Suprapubic skin (tissue), 4 donors: Measurements from ENCODE around the gene IRX5. TPM values are rescaled to one million over a fixed set of nuclear protein-coding genes. Genes with fewer than 3 reads are reported as not detected.

Experiments used
- DNase-seq, 2 donors: peaks; one replicate each; pipeline ENCODE4 v3.0.0-alpha.2; 2019; ENCODE audit warnings: low spot score in 2 of 2
- H3K27ac ChIP-seq: fragments of 200-600 bp; sonication (generic); one replicate; pipeline ENCODE4 v1.5.1; 2019
- H3K27me3 ChIP-seq: fragments of 200-600 bp; sonication (generic); one replicate; pipeline ENCODE4 v1.5.1; 2019
- H3K36me3 ChIP-seq: fragments of 200-600 bp; sonication (generic); one replicate; pipeline ENCODE4 v1.5.1; 2019
- H3K4me1 ChIP-seq: fragments of 200-600 bp; sonication (generic); one replicate; pipeline ENCODE4 v1.5.1; 2019
- H3K4me3 ChIP-seq: fragments of 200-600 bp; sonication (generic); one replicate; pipeline ENCODE4 v1.5.1; 2019; ENCODE audit warnings: mild to moderate bottlenecking
- H3K9me3 ChIP-seq: fragments of 200-600 bp; sonication (generic); one replicate; pipeline ENCODE4 v1.5.1; 2019
- EP300 ChIP-seq: sonication (generic); formaldehyde crosslinking; IDR thresholded peaks from one replicate; pipeline ENCODE4 v1.6.1; 2017; ENCODE audit warnings: antibody characterized with exemption
- POLR2A ChIP-seq, 2 donors: fragments of 450-650 bp; IDR thresholded peaks; one replicate each; pipeline ENCODE4 v1.6.1; 2017; ENCODE audit warnings: antibody characterized with exemption in 2 of 2, mild to moderate bottlenecking in 2 of 2, moderate library complexity in 2 of 2
- POLR2AphosphoS5 ChIP-seq, 3 donors: sonication (generic); formaldehyde crosslinking; IDR thresholded peaks; one replicate each; pipeline ENCODE4 v1.6.1; 2017; ENCODE audit warnings: antibody characterized with exemption in 3 of 3
- WGBS: methylation state at CpG from one replicate; pipeline ENCODE4 v1.1.5; 2018; 5-methylcytosine and 5-hydroxymethylcytosine counted together
- total RNA-seq, 4 donors: library from RNA; depleted of rRNA; stranded (reverse); fragments of >200 nt; gene quantifications; one replicate each; pipeline ENCODE4 v1.1.0, GENCODE V29; 2016
- TF ChIP-seq, protein P1 (sequence below), 2 donors: fragments of 200-600 bp in 1 of 2; fragments of 450-650 bp in 1 of 2; sonication (generic) in 1 of 2; IDR thresholded peaks; one replicate each; pipeline ENCODE4 v1.5.1; 2016 to 2019; ENCODE audit warnings: antibody characterized with exemption in 2 of 2, mild to moderate bottlenecking in 1 of 2, moderate library complexity in 1 of 2

Gene IRX5
- total RNA-seq, 4 donors from 2014 or later: 41.3 to 64.8 (median 51.6) TPM

GRCh38 chr16:54952195-54952594 is 21.5 kb downstream of the IRX5 start:
- 66% methylated on average over 4 of the region's 4 CpGs for WGBS
- DNase-seq: no peak
- no peaks in the 10 kb centered on the region for H3K9me3 ChIP-seq
- H3K27me3 ChIP-seq: no peaks in the 10 kb centered on the region
- no peak overlapping the region for H3K27ac ChIP-seq
- H3K36me3 ChIP-seq: no peaks in the 10 kb centered on the region
- H3K4me1 ChIP-seq: peaks cover 8% of the 10 kb centered on the region
- no peak overlapping the region for H3K4me3 ChIP-seq
- TF ChIP-seq POLR2AphosphoS5 (IDR thresholded peaks at IDR 0.05): no peak
- no peak for TF ChIP-seq EP300
- TF ChIP-seq, protein P1, sequence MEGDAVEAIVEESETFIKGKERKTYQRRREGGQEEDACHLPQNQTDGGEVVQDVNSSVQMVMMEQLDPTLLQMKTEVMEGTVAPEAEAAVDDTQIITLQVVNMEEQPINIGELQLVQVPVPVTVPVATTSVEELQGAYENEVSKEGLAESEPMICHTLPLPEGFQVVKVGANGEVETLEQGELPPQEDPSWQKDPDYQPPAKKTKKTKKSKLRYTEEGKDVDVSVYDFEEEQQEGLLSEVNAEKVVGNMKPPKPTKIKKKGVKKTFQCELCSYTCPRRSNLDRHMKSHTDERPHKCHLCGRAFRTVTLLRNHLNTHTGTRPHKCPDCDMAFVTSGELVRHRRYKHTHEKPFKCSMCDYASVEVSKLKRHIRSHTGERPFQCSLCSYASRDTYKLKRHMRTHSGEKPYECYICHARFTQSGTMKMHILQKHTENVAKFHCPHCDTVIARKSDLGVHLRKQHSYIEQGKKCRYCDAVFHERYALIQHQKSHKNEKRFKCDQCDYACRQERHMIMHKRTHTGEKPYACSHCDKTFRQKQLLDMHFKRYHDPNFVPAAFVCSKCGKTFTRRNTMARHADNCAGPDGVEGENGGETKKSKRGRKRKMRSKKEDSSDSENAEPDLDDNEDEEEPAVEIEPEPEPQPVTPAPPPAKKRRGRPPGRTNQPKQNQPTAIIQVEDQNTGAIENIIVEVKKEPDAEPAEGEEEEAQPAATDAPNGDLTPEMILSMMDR (IDR thresholded peaks at IDR 0.05): no peak
- no peak for TF ChIP-seq POLR2A (IDR thresholded peaks at IDR 0.05)

GRCh38 chr16:54953461-54953860 is 22.8 kb downstream of the IRX5 start:
- no peaks in the 10 kb centered on the region for H3K36me3 ChIP-seq
- no peaks in the 10 kb centered on the region for H3K27me3 ChIP-seq
- H3K27ac ChIP-seq: no peak overlapping the region
- H3K9me3 ChIP-seq: no peaks in the 10 kb centered on the region
- TF ChIP-seq, protein P1 (IDR thresholded peaks at IDR 0.05): no peak
- TF ChIP-seq POLR2AphosphoS5 (IDR thresholded peaks at IDR 0.05): no peak
- TF ChIP-seq EP300: no peak
- no peak overlapping the region for H3K4me3 ChIP-seq
- no peak for DNase-seq
- 95% methylated on average over 3 of the region's 3 CpGs for WGBS
- H3K4me1 ChIP-seq: no peaks in the 10 kb centered on the region

DNA sequence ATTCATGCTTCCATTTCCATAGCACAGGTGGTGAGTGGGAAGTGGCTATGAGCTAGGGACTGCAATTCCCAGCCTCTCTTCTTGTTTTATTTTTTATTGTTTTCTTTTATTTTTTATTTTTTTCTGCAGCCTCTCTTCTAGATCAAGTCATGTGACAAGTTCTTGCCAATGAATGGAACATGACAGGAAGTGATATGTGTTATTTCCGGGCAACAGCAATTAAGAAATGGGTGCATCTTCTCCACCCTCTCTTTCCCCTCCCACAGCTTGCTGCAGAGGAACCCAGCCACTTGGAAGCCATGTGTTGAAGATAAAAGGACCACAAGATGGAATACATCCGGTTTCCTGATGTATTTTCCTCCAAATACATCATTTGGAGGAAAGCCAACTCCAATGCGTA is 23.6 kb downstream of the IRX5 start:
- Histone ChIP-seq H3K27me3 (no peaks in the 10 kb centered on the region), H3K27ac (no peak overlapping the region), H3K4me1 (no peaks in the 10 kb centered on the region), H3K9me3 (no peaks in the 10 kb centered on the region), H3K4me3 (no peak overlapping the region), H3K36me3 (no peaks in the 10 kb centered on the region)
- DNase-seq: no peak
- no peak for TF ChIP-seq EP300
- TF ChIP-seq POLR2A (IDR thresholded peaks at IDR 0.05): no peak
- no peak for TF ChIP-seq POLR2AphosphoS5 (IDR thresholded peaks at IDR 0.05)
- TF ChIP-seq, protein P1 (IDR thresholded peaks at IDR 0.05): no peak
- WGBS: 61% methylated on average over 3 of the region's 3 CpGs

GRCh38 chr16:54955757-54956156 is 25.1 kb downstream of the IRX5 start:
- H3K36me3 ChIP-seq: no peaks in the 10 kb centered on the region
- no peaks in the 10 kb centered on the region for H3K27me3 ChIP-seq
- no peak for TF ChIP-seq POLR2AphosphoS5 (IDR thresholded peaks at IDR 0.05)
- TF ChIP-seq, protein P1 (IDR thresholded peaks at IDR 0.05): no peak
- TF ChIP-seq POLR2A (IDR thresholded peaks at IDR 0.05): no peak
- TF ChIP-seq EP300: no peak
- no peaks in the 10 kb centered on the region for H3K4me1 ChIP-seq
- no peaks in the 10 kb centered on the region for H3K9me3 ChIP-seq
- no peak for DNase-seq
- no peak overlapping the region for H3K27ac ChIP-seq
- no peak overlapping the region for H3K4me3 ChIP-seq

- DNase-seq: no peak
- TF ChIP-seq EP300: no peak
- no peak for TF ChIP-seq POLR2AphosphoS5 (IDR thresholded peaks at IDR 0.05)
- TF ChIP-seq, protein P1 (IDR thresholded peaks at IDR 0.05): peak in 1 of 2 donors; percentile 22
- H3K9me3 ChIP-seq: no peaks in the 10 kb centered on the region
- no peak overlapping the region for H3K27ac ChIP-seq
- H3K4me1 ChIP-seq: no peaks in the 10 kb centered on the region
- H3K27me3 ChIP-seq: no peaks in the 10 kb centered on the region
- H3K4me3 ChIP-seq: no peak overlapping the region
- WGBS: 90% methylated on average over 2 of the region's 2 CpGs
- H3K36me3 ChIP-seq: no peaks in the 10 kb centered on the region
These were observed 26.9 kb downstream of the IRX5 start for GRCh38 chr16:54957403-54958166.
